ENCODE results near the gene LILRB5. TPM values are rescaled to one million over a fixed set of nuclear protein-coding genes. Genes with fewer than 3 reads are reported as not detected.

LILRB5 gene
- total and polyA plus RNA-seq, 9 of the 15 experiments (the other 6 are each of a cell fraction or from before 2014, with no cell fraction given), result not detected

- no TSS peak for BruUV-seq (replicated peaks)
- FAIRE-seq, result no peak
These were observed 5.4 kb upstream of the LILRB5 start for GRCh38 chr19:54262470-54262869.

More at GRCh38 chr19:54262470-54262869, 5.4 kb upstream of the LILRB5 start:
- Histone ChIP-seq H3K79me2 (ENCODE audit: control insufficient read depth, insufficient read depth, low read length) (no peaks in the 10 kb centered on the region), H3K4me1 (replicated peaks in 1 of 2; ENCODE audit: control insufficient read depth in 2 of 2, insufficient read depth in 2 of 2, low read length in 2 of 2) (no peaks in the 10 kb centered on the region), H3K4me2 (ENCODE audit: insufficient read depth, low read length) (no peak overlapping the region), H3K9ac (ENCODE audit: insufficient read depth in 1 of 2, low read depth in 2 of 2, low read length in 2 of 2) (no peak overlapping the region), H3K27me3 (ENCODE audit: control insufficient read depth in 2 of 2, insufficient read depth in 2 of 2, low read length in 2 of 2) (peaks cover 19 to 39% of the 10 kb centered on the region in 2 experiments), H3K9me1 (ENCODE audit: control insufficient read depth, insufficient read depth, low read length) (no peaks in the 10 kb centered on the region), H3K27ac (ENCODE audit: extremely low read depth, low read depth, low read length) (no peak overlapping the region), H3K9me3 (replicated peaks; ENCODE audit: control insufficient read depth, insufficient read depth, low read depth, low read length) (no peaks in the 10 kb centered on the region), H4K20me1 (replicated peaks; ENCODE audit: control insufficient read depth, insufficient read depth, low read length) (peaks cover 8% of the 10 kb centered on the region; the same call in 1 of the 2 replicates), H3K36me3 (ENCODE audit: control insufficient read depth, insufficient read depth, low read length) (no peaks in the 10 kb centered on the region), H3K4me3 (no peak overlapping the region), H2AFZ (ENCODE audit: low read depth, low read length) (no peak overlapping the region)
- in situ Hi-C loops (cut with MboI) (no loop called here), intact Hi-C loops (cut with micrococcal nuclease) (no loop called here)
- ChIA-PET POLR2A (interaction anchor here (0.5 kb wide), 1 partner anchor 55 kb away, joined by 4 read pairs; no protein-coding TSS in a partner anchor), CTCF (ENCODE audit: low intra/inter-chr PET ratio) (no interaction called here)
- TF ChIP-seq PHF21A (IDR thresholded peaks at IDR 0.05; ENCODE audit: borderline replicate concordance, low read depth), result no peak
- no peak for TF ChIP-seq PHTF2 (CRISPR knock-in tag; IDR thresholded peaks at IDR 0.05)
- no peak for TF ChIP-seq TEAD4 (IDR thresholded peaks at IDR 0.05; ENCODE audit: low read length)
- no peak for TF ChIP-seq TEAD4 (CRISPR knock-in tag; IDR thresholded peaks at IDR 0.05; ENCODE audit: borderline replicate concordance)
- TF ChIP-seq CAMTA2 (CRISPR knock-in tag; conservative IDR thresholded peaks at IDR 0.05), result no peak
- TF ChIP-seq CREM (IDR thresholded peaks at IDR 0.05; ENCODE audit: low read depth), result no peak
- no peak for TF ChIP-seq ZNF699 (CRISPR knock-in tag; IDR thresholded peaks at IDR 0.05; ENCODE audit: insufficient replicate concordance)
- no peak for TF ChIP-seq CGGBP1 (CRISPR knock-in tag; IDR thresholded peaks at IDR 0.05)
- TF ChIP-seq E2F3 (CRISPR knock-in tag; IDR thresholded peaks at IDR 0.05), result no peak
- TF ChIP-seq ZFX (CRISPR knock-in tag; IDR thresholded peaks at IDR 0.05), result no peak
- TF ChIP-seq ZNF274 (IDR thresholded peaks at IDR 0.05; ENCODE audit: borderline replicate concordance, low read depth, low read length), result no peak
- TF ChIP-seq YBX1 (IDR thresholded peaks at IDR 0.05), result no peak
- TF ChIP-seq CHD4 (IDR thresholded peaks at IDR 0.05; ENCODE audit: insufficient read depth, insufficient replicate concordance, low read depth, low read length, poor library complexity, severe bottlenecking), result no peak
- no peak for TF ChIP-seq ZKSCAN1 (IDR thresholded peaks at IDR 0.05; ENCODE audit: low read depth, low read length)
- TF ChIP-seq CBX1 (IDR thresholded peaks at IDR 0.05; ENCODE audit: low read depth), result no peak
- TF ChIP-seq HSF4 (CRISPR knock-in tag; IDR thresholded peaks at IDR 0.05; ENCODE audit: borderline replicate concordance), result no peak
- no peak for TF ChIP-seq BCL6 (CRISPR knock-in tag; IDR thresholded peaks at IDR 0.05)
- TF ChIP-seq TFAP4 (CRISPR knock-in tag; IDR thresholded peaks at IDR 0.05; ENCODE audit: borderline replicate concordance), result no peak
- TF ChIP-seq ZBTB26 (CRISPR knock-in tag; IDR thresholded peaks at IDR 0.05), result no peak
- TF ChIP-seq ZNF655 (CRISPR knock-in tag; IDR thresholded peaks at IDR 0.05), result no peak
- no peak for TF ChIP-seq GTF2B (IDR thresholded peaks at IDR 0.05; ENCODE audit: extremely low read depth, insufficient read length)
- no peak for DNase-seq (ENCODE audit: extremely low read depth in 1 of 4, low spot score in 3 of 4)
- 3% methylated on average over 2 of the region's 2 CpGs for WGBS (ENCODE audit: insufficient coverage, low coverage, missing lambda C conversion rate)
- ATAC-seq, result no peak
